SK-N-SH (cell line): ENCODE data around the gene DTNA. TPM values are rescaled to one million over a fixed set of nuclear protein-coding genes. Genes with fewer than 3 reads are reported as not detected.
A peak's percentile ranks its signal among the peaks of the same experiment; 100 is the strongest.

Source experiments
- CTCF ChIA-PET: fragments of 300-600, 350-600 bp; formaldehyde crosslinking; extraction: SDS; loops from one replicate; lab custom pipeline; 2021; lab: Yijun Ruan, JAX
- POLR2A ChIA-PET: fragments of 350-600 bp; sonication (Branson Sonifier 250); formaldehyde crosslinking; extraction: SDS; loops from one replicate; lab custom pipeline; 2020; ENCODE audit warnings: antibody characterized with exemption, inconsistent platforms; lab: Yijun Ruan, JAX
- DNase-seq: peaks from one replicate; pipeline ENCODE4 v3.0.0; 2012
- H2AFZ ChIP-seq: fragments of 200-600 bp; sonication (generic); 2 replicates; pipeline ENCODE4 v1.8.1; 2016; ENCODE audit warnings: antibody characterized with exemption, mild to moderate bottlenecking, low read depth
- H3F3A ChIP-seq: fragments of 200-600 bp; sonication (generic); replicated peaks from 2 replicates; pipeline ENCODE3; 2016; ENCODE audit warnings: antibody characterized with exemption, mild to moderate bottlenecking; ENCODE audit not compliant: insufficient read depth
- H3K27ac ChIP-seq, 2 experiments: fragments of 200-500 bp in 1 of 2; fragments of 200-600 bp in 1 of 2; sonication (Bioruptor generic) in 1 of 2; sonication (generic), shearing (Covaris generic) in 1 of 2; 2 replicates each; pipeline versions ENCODE4 v1.5.1 to v1.6.1; 2014 to 2016; ENCODE audit warnings: low read depth in 2 of 2, inconsistent platforms in 1 of 2, low read length in 1 of 2, mild to moderate bottlenecking in 1 of 2, mixed read lengths in 1 of 2
- H3K27me3 ChIP-seq: fragments of 200-600 bp; sonication (generic), shearing (Covaris generic); 2 replicates; pipeline ENCODE4 v1.6.1; 2016; ENCODE audit warnings: mixed run types; ENCODE audit not compliant: insufficient read depth
- H3K36me3 ChIP-seq, 2 experiments: fragments of 200-500 bp in 1 of 2; fragments of 200-600 bp in 1 of 2; sonication (Bioruptor generic) in 1 of 2; sonication (generic) in 1 of 2; replicated peaks in 1 of 2; 2 replicates each; pipeline versions ENCODE3 to v1.5.1; 2014 to 2016; ENCODE audit warnings: low read length in 1 of 2, mild to moderate bottlenecking in 1 of 2; ENCODE audit not compliant: insufficient read depth in 2 of 2, control insufficient read depth in 1 of 2
- H3K4me1 ChIP-seq, 2 experiments: fragments of 200-500 bp in 1 of 2; fragments of 200-600 bp in 1 of 2; sonication (Bioruptor generic) in 1 of 2; sonication (generic), shearing (Covaris generic) in 1 of 2; 2 replicates each; pipeline versions ENCODE4 v1.5.1 to v1.6.1; 2014 to 2016; ENCODE audit warnings: low read depth in 1 of 2, low read length in 1 of 2, mixed run types in 1 of 2; ENCODE audit not compliant: insufficient read depth in 2 of 2, control insufficient read depth in 1 of 2
- H3K4me2 ChIP-seq: fragments of 200-600 bp; sonication (generic), shearing (Covaris generic); 2 replicates; pipeline ENCODE4 v1.6.1; 2017; ENCODE audit warnings: mixed run types
- H3K4me3 ChIP-seq, 2 experiments: fragments of 200-500 bp in 1 of 2; fragments of 200-600 bp in 1 of 2; sonication (Bioruptor generic) in 1 of 2; sonication (generic), shearing (Covaris generic) in 1 of 2; 2 replicates each; pipeline versions ENCODE4 v1.5.1 to v1.8.1; 2014 to 2016; ENCODE audit warnings: low read depth in 2 of 2, inconsistent platforms in 1 of 2, low read length in 1 of 2, mild to moderate bottlenecking in 1 of 2, mixed read lengths in 1 of 2, moderate library complexity in 1 of 2
- H3K79me2 ChIP-seq: fragments of 200-600 bp; sonication (generic); 2 replicates; pipeline ENCODE4 v1.8.1; 2017; ENCODE audit warnings: mild to moderate bottlenecking; ENCODE audit not compliant: insufficient read depth
- H3K9ac ChIP-seq: fragments of 200-600 bp; sonication (generic); 2 replicates; pipeline ENCODE4 v1.6.1; 2017; ENCODE audit warnings: mixed run types
- H3K9me2 ChIP-seq: fragments of 200-600 bp; sonication (generic); 2 replicates; pipeline ENCODE4 v1.6.1; 2017; ENCODE audit warnings: mixed run types
- H3K9me3 ChIP-seq: fragments of 200-600 bp; sonication (generic); 2 replicates; pipeline ENCODE4 v1.6.1; 2017; ENCODE audit warnings: mixed run types, mild to moderate bottlenecking, moderate library complexity
- H4K20me1 ChIP-seq: fragments of 200-600 bp; sonication (generic); 2 replicates; pipeline ENCODE4 v1.6.1; 2017; ENCODE audit warnings: mild to moderate bottlenecking, mixed run types; ENCODE audit not compliant: insufficient read depth
- CHD2 ChIP-seq: fragments of 150-350 bp; IDR thresholded peaks from 2 replicates; pipeline ENCODE4 v1.6.1; 2018; ENCODE audit warnings: low read length; ENCODE audit not compliant: partially characterized antibody
- CTCF ChIP-seq: fragments of 200-600 bp; sonication (generic); IDR thresholded peaks from 2 replicates; pipeline ENCODE4 v1.6.1; 2017; ENCODE audit warnings: antibody characterized with exemption, mild to moderate bottlenecking, moderate library complexity
- ELF1 ChIP-seq: IDR thresholded peaks from 2 replicates; pipeline ENCODE4 v1.4.0; 2012
- EP300 ChIP-seq, 2 experiments: IDR thresholded peaks; 2 replicates each; pipeline versions ENCODE4 v1.4.0 to v1.6.1; 2012; ENCODE audit warnings: borderline replicate concordance in 1 of 2, low read depth in 1 of 2, low read length in 1 of 2
- FOXM1 ChIP-seq: IDR thresholded peaks from 2 replicates; pipeline ENCODE4 v1.4.0; 2012; ENCODE audit warnings: low read depth, mild to moderate bottlenecking
- GATA2 ChIP-seq: sonication (generic); formaldehyde crosslinking; IDR thresholded peaks from 2 replicates; pipeline ENCODE4 v1.5.0; 2020; ENCODE audit warnings: mild to moderate bottlenecking, missing genetic modification reagents
- IRF3 ChIP-seq: fragments of 150-350 bp; IDR thresholded peaks from 2 replicates; pipeline ENCODE4 v1.6.1; 2016; ENCODE audit warnings: mild to moderate bottlenecking, low read depth, low read length
- JUND ChIP-seq: IDR thresholded peaks from 2 replicates; pipeline ENCODE4 v1.4.0; 2012
- MAX ChIP-seq: IDR thresholded peaks from 2 replicates; pipeline ENCODE4 v1.4.0; 2012; ENCODE audit warnings: low read depth
- MEF2A ChIP-seq: IDR thresholded peaks from 2 replicates; pipeline ENCODE4 v1.4.0; 2012; ENCODE audit warnings: low read depth, borderline replicate concordance
- MXI1 ChIP-seq: IDR thresholded peaks from 2 replicates; pipeline ENCODE4 v1.6.1; 2012; ENCODE audit warnings: mild to moderate bottlenecking, low read depth, low read length, improper control_type of control experiment
- NRF1 ChIP-seq: IDR thresholded peaks from 2 replicates; pipeline ENCODE4 v1.6.1; 2012; ENCODE audit warnings: low read depth, mild to moderate bottlenecking, low read length
- RFX5 ChIP-seq: IDR thresholded peaks from 2 replicates; pipeline ENCODE4 v1.6.1; 2012; ENCODE audit warnings: mild to moderate bottlenecking, improper control_type of control experiment, low read length
- SMC3 ChIP-seq: IDR thresholded peaks from 2 replicates; pipeline ENCODE4 v1.6.1; 2012; ENCODE audit warnings: low read depth, low read length, improper control_type of control experiment
- USF1 ChIP-seq: IDR thresholded peaks from 2 replicates; pipeline ENCODE4 v1.4.0; 2012; ENCODE audit warnings: low read depth, borderline replicate concordance
- WGBS: methylation state at CpG from one replicate; pipeline ENCODE4 v1.1.6; 2017; ENCODE audit warnings: low lambda C conversion rate; 5-methylcytosine and 5-hydroxymethylcytosine counted together
- polyA plus RNA-seq, 3 experiments: library from polyadenylated mRNA; depleted of rRNA; stranded (reverse); fragments of >200 nt; gene quantifications; 2 replicates each; pipeline ENCODE4 v1.2.3, GENCODE V29; 2012
- TF ChIP-seq, protein P1 (sequence below): fragments of 150-350 bp; IDR thresholded peaks from 2 replicates; pipeline ENCODE4 v1.6.1; 2017; ENCODE audit warnings: antibody characterized with exemption, low read length, low read depth, borderline replicate concordance
- TF ChIP-seq, protein P2 (sequence below): IDR thresholded peaks from 2 replicates; pipeline ENCODE4; 2012

Gene DTNA
- polyA plus RNA-seq, 1 of the 3 experiments (the other 2 are of a cell fraction): 7.9 TPM

DNA sequence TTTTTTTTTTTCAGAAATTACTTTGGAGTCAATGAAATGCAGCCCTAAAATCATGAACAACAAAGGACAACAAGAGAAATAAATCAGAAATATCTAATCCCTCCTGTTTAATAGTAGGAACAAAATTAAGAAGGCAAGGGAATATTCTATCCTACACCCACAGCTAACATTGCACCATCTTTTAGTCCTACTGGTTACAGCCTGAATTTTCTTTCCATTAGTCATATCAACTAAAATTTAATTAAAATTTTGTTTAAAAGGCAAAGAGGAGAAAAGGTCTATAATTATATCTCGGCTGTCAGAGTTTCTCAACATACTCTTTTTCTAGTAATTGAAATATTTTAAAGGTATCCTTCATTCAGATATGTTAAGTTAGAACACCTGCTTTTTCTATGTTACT, 61.9 kb downstream of the DTNA start:
- H3K4me3 ChIP-seq: no peak overlapping the region
- no peak for DNase-seq
- no peaks in the 10 kb centered on the region for H3K79me2 ChIP-seq
- no peaks in the 10 kb centered on the region for H3K27me3 ChIP-seq
- peaks cover 7 to 17% of the 10 kb centered on the region in 2 experiments; a peak in 3 of 4 replicates for H3K4me1 ChIP-seq
- no peak overlapping the region for H2AFZ ChIP-seq
- POLR2A ChIA-PET: no interaction called here
- no peak for TF ChIP-seq JUND
- no peak for TF ChIP-seq NRF1
- no peak for TF ChIP-seq SMC3
- TF ChIP-seq MEF2A: no peak
- TF ChIP-seq USF1: no peak
- no peak for TF ChIP-seq MXI1
- TF ChIP-seq IRF3: no peak
- TF ChIP-seq FOXM1: no peak
- TF ChIP-seq, protein P1, sequence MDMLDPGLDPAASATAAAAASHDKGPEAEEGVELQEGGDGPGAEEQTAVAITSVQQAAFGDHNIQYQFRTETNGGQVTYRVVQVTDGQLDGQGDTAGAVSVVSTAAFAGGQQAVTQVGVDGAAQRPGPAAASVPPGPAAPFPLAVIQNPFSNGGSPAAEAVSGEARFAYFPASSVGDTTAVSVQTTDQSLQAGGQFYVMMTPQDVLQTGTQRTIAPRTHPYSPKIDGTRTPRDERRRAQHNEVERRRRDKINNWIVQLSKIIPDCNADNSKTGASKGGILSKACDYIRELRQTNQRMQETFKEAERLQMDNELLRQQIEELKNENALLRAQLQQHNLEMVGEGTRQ: no peak
- no peak for TF ChIP-seq EP300 (IDR thresholded peaks at IDR 0.05; ENCODE audit: borderline replicate concordance in 1 of 2, low read depth in 1 of 2, low read length in 1 of 2)
- TF ChIP-seq CTCF: no peak
- TF ChIP-seq ELF1: no peak
- TF ChIP-seq, protein P2, sequence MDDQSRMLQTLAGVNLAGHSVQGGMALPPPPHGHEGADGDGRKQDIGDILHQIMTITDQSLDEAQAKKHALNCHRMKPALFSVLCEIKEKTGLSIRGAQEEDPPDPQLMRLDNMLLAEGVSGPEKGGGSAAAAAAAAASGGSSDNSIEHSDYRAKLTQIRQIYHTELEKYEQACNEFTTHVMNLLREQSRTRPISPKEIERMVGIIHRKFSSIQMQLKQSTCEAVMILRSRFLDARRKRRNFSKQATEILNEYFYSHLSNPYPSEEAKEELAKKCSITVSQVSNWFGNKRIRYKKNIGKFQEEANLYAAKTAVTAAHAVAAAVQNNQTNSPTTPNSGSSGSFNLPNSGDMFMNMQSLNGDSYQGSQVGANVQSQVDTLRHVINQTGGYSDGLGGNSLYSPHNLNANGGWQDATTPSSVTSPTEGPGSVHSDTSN: no peak
- TF ChIP-seq MAX: no peak
- no peak for TF ChIP-seq CHD2
- TF ChIP-seq RFX5: no peak
- TF ChIP-seq GATA2 (CRISPR knock-in tag): no peak
- peaks cover 9% of the 10 kb centered on the region for H3F3A ChIP-seq
- CTCF ChIA-PET: interaction anchor here (2.7 to 3.2 kb wide), 2 partner anchors 16 to 110 kb away, joined by 12 to 14 read pairs; no protein-coding TSS in a partner anchor
- H3K36me3 ChIP-seq: no peaks in the 10 kb centered on the region
- H3K9me3 ChIP-seq: no peaks in the 10 kb centered on the region
- 0 out of 2 replicates have a peak overlapping the region, but pooled peaks have one; percentile 43 for H3K4me2 ChIP-seq
- no peak overlapping the region for H3K9ac ChIP-seq
- no peaks in the 10 kb centered on the region for H4K20me1 ChIP-seq
- no peaks in the 10 kb centered on the region for H3K9me2 ChIP-seq
- H3K27ac ChIP-seq: no peak overlapping the region
- 56% methylated on average over 1 of the region's 1 CpG for WGBS
